OCI-LY1 (cell line): ENCODE data around the gene TENT4A.

Source experiments
- CTCF ChIP-seq: fragments of 200-600 bp; sonication (generic), shearing (Covaris generic); IDR thresholded peaks from 2 replicates; pipeline ENCODE4 v1.5.1; 2017; ENCODE audit warnings: mild to moderate bottlenecking, antibody characterized with exemption, low read length, moderate library complexity, mixed read lengths
- EZH2 ChIP-seq: fragments of 200-600 bp; sonication (generic), shearing (Covaris generic); IDR thresholded peaks from 2 replicates; pipeline ENCODE4 v1.8.0; 2017; ENCODE audit warnings: borderline replicate concordance, mixed run types, mild to moderate bottlenecking, antibody characterized with exemption, low read length, moderate library complexity, mixed read lengths

- no peak for TF ChIP-seq CTCF
- TF ChIP-seq EZH2 = no peak
Observed at GRCh38 chr5:6781716-6782115, 68.5 kb downstream of the TENT4A start.
